IPS-18c (cell line): ENCODE data around the gene INPP5F.
A peak's percentile ranks its signal among the peaks of the same experiment; 100 is the strongest.
"Not testable (repeated sequence)": the region's sequence is repeated elsewhere in the genome, so short reads cannot be mapped to it uniquely, and the experiment has no call there.

ENCODE experiments used
- H3K4me3 ChIP-seq: 2 replicates; pipeline ENCODE4 v1.7.0; 2013; ENCODE audit warnings: low read depth, mild to moderate bottlenecking, low read length, moderate library complexity; ENCODE audit not compliant: insufficient read depth
- H3K9me3 ChIP-seq: one replicate; pipeline ENCODE4 v1.6.1; 2013; ENCODE audit warnings: mild to moderate bottlenecking, low read length, moderate library complexity; ENCODE audit not compliant: control insufficient read depth, insufficient read depth

INPP5F gene

GRCh38 chr10:119782981-119783664, 57.3 kb downstream of the INPP5F start:
- Histone ChIP-seq H3K4me3 (no peak overlapping the region), H3K9me3 (peaks cover 2% of the 10 kb centered on the region)

DNA sequence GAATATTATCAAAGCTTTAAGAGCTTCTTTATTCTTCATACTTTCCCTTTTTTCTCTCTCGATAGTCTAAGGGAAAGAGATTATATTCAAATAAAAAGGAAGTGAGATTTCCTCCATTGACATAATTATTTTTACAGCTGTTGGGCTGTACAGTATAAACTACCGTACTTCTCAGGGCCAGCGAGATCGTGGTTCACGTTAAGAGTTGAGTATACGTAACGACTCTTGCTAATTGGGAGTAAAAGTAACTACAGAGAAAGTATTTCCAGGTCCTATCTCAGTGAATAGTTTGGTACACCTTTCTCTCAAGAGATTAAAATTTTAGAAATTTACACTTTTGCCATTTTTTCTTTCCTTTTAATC, 57.8 kb downstream of the INPP5F start:
- peaks cover 2% of the 10 kb centered on the region for H3K9me3 ChIP-seq
- no peak overlapping the region for H3K4me3 ChIP-seq

DNA sequence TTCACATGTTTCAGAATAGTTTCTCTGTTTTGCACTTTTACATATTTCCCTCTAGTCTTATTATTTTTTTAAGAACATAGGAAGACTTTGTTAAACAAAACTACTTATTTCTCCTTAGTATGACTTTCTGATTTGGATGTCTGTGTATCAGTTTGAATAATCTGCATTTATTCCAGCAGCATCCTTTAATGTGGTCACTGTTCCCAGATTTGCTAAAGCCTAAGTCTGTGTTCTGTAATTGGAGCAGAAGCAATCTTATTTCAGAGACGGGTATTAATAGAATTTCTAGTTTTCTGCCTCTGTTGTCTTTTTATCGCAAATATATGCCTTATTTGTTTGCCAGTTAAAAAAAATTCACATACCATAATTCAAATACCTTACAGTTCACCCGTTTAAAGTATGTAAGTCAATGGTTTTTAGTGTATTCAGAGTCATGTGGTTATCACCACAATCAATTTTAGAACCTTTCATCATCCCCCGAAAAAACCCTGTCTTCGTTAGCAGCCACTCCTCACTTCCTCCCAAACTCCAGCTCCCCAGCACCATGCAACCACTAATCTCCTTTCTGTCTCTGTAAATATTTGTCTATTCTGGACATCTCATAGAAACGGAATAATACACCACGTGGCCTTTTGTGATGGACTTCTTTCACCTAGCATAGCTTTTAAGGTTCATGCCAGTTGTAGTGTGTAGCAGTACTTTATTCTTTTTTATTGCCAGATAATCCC, 58.7 kb downstream of the INPP5F start:
- Histone ChIP-seq H3K9me3 (peaks cover 2% of the 10 kb centered on the region), H3K4me3 (no peak overlapping the region)

GRCh38 chr10:119786117-119786769, 60.4 kb downstream of the INPP5F start:
- H3K4me3 ChIP-seq: no peak overlapping the region
- H3K9me3 ChIP-seq: peaks cover 2% of the 10 kb centered on the region

DNA sequence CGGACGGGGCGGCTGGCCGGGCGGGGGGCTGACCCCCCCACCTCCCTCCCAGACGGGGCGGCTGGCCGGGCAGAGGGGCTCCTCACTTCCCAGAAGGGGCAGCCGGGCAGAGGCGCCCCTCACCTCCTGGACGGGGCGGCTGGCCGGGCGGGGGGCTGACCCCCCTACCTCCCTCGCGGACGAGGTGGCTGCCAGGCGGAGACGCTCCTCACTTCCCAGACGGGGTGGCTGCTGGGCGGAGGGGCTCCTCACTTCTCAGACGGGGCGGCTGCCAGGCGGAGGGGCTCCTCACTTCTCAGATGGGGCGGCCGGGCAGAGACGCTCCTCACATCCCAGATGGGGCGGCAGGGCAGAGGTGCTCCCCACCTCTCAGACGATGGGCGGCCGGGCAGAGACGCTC, 69.3 kb downstream of the INPP5F start:
- not testable (repeated sequence) for H3K9me3 ChIP-seq, H3K4me3 ChIP-seq

DNA sequence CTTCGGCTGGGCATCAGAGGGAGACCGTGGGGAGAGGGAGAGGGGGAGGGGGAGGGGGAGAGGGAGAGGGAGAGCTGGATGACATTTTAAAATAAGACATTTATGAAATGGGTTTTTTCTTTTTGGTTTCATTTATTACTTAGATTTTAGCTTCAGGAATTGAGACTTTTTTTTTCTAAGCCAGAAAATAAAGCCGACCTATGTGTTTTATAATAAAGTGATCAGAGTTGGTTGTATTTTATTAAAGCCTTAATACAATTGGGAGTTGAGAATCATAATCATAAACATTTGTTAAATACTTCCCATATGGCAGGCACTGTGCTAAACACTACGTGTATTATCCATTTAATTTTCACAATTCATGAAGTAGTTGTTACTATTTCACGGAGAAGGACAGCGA, 70.2 kb downstream of the INPP5F start:
- Histone ChIP-seq H3K4me3 (no peak overlapping the region), H3K9me3 (no peaks in the 10 kb centered on the region)

- no peak overlapping the region for H3K4me3 ChIP-seq
Measured at GRCh38 chr10:119801176-119801575, 75.3 kb downstream of the INPP5F start.

GRCh38 chr10:119801998-119802538, 76.2 kb downstream of the INPP5F start:
- Histone ChIP-seq H3K9me3 (no peaks in the 10 kb centered on the region), H3K4me3 (no peak overlapping the region)

More at GRCh38 chr10:119801176-119801575, 75.3 kb downstream of the INPP5F start:
- no peaks in the 10 kb centered on the region for H3K9me3 ChIP-seq

DNA sequence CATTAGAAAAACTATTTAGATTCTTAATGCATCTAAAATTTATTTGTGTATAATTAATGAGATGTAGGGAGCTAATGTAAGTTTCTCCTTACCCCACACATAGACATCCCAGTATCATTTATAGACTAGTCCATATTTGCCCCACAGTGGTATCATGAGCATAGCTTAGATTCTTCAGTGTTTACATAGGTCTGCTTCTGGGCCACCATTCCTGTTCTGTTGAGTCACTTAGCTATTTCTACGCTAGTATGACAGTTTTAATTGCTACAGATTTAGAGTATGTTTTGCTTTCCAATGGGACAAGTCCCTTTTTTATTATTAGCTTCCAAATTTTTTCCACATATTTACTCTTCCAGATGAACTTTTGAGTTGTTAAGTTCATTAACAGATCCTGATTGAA, 77.4 kb downstream of the INPP5F start:
- Histone ChIP-seq H3K4me3 (no peak overlapping the region), H3K9me3 (no peaks in the 10 kb centered on the region)

DNA sequence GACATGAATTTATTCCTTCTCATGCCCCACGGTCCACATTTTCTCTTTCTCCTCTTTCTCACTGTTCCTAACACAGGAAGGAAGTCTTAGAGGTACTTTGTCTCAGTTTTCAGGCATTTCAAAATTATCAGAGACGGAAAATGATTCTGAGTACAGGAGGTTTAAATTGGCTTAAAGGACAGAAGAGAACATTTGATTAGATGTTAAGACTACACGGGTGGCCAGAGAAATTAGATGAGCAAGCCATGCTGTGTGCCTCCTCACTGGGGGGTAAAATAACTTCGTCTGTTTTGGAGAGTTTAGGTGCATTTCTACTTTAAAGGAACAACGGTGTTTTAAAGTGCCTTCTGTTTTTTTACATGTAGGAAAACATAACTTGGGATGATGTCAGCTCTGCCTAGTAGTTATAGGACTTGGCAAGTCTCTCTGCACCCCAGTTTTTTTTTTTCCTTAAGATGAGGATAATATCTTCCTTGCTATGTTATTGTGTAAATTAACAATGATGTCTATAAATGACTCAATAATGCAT, 79.9 kb downstream of the INPP5F start:
- H3K9me3 ChIP-seq: no peaks in the 10 kb centered on the region
- H3K4me3 ChIP-seq: no peak overlapping the region

DNA sequence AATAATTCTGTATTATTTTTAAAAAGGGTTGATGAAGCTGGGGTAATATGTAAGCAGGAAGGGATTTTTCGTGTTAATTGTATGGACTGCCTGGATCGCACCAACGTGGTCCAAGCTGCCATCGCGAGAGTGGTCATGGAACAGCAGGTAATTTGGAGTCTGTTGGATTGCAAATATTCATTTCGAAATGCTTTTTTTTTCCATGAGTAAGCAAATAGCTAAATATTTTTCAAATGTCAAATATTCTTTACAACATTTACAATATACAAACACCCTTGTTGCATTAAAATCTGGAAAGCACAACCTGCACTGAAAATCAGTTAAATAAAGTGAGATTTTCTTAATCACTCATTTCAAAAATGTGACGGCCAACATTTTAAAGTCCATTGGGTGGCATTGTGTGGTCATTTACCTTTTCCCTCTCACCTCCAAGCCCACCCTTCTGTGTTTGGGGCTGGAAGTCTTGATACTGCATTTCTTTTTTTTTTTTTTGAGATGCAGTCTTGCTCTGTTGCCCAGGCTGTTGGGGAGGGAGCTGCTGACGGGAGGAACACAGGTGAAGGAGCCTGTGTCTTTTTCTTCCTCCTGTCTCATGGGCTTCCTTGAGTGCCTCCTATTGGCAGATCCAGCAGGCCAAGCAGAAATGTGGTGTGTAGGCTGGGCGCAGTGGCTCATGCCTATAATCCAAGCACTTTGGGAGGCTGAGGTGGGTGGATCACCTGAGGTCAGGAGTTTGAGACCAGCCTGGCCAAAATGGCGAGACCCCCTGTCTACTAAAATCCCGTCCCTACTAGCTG, 80.7 kb downstream of the INPP5F start:
- Histone ChIP-seq H3K9me3 (no peaks in the 10 kb centered on the region), H3K4me3 (no peak overlapping the region)

GRCh38 chr10:119807960-119808697, 82.3 kb downstream of the INPP5F start:
- Histone ChIP-seq H3K4me3 (no peak overlapping the region), H3K9me3 (no peaks in the 10 kb centered on the region)

DNA sequence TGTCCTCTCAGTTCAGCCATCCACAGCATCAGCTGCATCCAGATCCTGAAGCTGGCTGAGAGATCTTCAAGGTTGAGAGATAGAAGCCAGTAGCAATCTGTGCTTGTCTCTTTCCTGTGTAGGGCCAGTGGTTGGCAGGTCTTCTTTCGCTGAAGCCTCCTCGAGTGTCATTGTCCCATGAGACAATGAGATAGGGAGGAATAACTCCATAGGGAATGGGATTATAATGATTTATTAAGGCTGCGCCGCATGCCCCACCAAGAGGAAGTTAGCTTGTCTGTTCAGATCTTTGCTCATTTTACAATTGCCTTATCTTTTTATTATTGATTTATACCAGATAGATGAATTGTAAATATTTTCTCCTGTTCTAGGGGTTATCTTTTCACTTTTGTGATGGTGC, 85.3 kb downstream of the INPP5F start:
- Histone ChIP-seq H3K4me3 (no peak overlapping the region), H3K9me3 (no peaks in the 10 kb centered on the region)

- Histone ChIP-seq H3K4me3 (no peak overlapping the region), H3K9me3 (no peaks in the 10 kb centered on the region)
Measured at GRCh38 chr10:119812684-119813083, 86.8 kb downstream of the INPP5F start.

DNA sequence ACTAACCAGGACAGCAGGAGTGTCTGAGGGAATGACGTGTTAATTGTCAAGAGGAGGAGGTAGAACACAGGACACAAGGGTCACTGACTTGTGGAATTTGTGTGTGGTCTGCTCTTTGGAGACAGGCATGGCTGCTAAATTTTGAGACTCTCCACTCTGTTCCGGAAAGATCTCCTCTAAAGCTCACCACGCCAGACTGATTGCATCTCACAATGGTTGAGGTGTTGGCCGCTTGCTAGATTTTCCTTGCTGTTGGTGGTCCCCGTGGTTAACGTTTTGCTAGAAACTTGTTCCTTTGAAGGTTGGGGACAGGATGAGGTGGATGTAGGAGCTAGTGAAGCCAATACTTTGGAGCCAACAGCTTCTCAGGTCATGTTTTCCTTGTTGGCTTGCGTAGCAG, 89.8 kb downstream of the INPP5F start:
- no peaks in the 10 kb centered on the region for H3K9me3 ChIP-seq
- no peak overlapping the region for H3K4me3 ChIP-seq

DNA sequence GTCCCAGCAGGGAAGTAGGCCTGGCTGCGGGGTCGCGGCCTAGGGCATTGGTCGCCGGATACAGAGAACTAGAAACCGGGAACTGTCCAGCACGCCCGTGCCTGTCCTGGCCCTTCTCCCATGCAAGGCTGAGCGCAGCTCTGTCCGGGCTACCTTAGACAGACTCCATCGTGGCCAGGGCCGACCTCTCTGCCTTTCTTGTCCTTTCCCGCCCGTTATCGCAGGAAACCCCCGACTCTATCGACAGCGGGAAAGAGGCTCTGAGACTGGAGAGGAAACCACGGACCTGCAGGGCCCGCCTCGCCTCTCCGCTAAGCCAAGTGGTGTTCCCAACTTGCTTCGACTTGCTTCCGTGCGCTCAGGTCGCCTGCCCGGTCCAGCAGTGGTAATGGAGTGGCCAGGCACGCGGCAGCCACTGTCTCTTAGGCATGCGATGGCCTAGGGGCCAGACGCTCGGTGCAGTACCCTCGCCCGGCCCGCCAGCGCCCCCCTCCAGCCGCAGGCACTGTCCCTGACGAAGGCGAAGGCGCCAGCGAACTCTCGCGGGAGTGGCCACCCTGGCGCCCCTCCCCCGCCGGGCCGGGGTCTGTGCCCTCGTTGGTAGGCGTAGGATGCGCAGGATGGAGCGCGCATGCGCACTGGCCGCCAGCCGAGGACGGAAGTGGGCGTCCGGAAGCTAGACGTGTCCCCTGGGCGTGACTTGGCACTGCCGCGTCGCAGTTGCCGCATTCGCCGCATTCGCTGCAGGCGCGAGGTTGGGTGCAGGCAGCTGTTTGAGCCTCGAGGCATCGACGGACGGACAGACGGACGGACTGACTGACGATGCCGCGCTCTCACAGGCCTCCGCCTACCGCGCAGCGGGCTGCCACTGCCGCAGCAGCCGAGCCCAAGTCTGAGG, 92.4 kb downstream of the INPP5F start:
- Histone ChIP-seq H3K9me3 (no peaks in the 10 kb centered on the region), H3K4me3 (peak overlapping the region; percentile 40)
